ENCODE data around the gene FLAD1. TPM values are rescaled to one million over a fixed set of nuclear protein-coding genes. Genes with fewer than 3 reads are reported as not detected.

The FLAD1 gene
- total RNA-seq, 1 donor from 2014 or later, result 37.9 TPM

DNA sequence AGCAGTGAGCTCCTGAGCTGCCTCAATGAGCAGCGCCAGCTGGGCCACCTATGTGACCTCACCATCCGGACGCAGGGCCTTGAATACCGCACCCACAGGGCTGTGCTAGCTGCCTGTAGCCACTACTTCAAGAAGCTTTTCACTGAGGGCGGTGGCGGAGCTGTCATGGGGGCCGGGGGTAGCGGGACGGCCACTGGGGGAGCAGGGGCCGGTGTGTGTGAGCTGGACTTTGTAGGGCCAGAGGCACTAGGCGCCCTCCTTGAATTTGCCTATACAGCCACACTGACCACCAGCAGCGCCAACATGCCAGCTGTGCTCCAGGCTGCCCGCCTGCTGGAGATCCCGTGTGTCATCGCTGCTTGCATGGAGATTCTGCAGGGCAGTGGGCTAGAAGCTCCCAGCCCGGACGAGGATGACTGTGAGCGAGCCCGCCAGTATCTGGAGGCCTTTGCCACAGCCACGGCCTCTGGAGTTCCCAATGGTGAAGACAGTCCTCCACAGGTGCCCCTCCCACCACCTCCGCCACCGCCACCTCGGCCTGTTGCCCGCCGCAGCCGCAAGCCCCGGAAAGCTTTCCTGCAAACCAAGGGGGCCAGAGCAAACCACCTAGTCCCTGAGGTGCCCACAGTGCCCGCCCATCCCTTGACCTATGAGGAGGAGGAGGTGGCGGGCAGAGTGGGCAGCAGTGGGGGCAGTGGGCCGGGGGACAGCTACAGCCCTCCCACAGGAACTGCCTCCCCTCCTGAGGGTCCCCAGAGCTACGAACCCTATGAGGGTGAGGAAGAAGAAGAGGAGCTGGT lies 31.8 kb downstream of the FLAD1 start:
- no peak for DNase-seq (ENCODE audit: low spot score)

DNA sequence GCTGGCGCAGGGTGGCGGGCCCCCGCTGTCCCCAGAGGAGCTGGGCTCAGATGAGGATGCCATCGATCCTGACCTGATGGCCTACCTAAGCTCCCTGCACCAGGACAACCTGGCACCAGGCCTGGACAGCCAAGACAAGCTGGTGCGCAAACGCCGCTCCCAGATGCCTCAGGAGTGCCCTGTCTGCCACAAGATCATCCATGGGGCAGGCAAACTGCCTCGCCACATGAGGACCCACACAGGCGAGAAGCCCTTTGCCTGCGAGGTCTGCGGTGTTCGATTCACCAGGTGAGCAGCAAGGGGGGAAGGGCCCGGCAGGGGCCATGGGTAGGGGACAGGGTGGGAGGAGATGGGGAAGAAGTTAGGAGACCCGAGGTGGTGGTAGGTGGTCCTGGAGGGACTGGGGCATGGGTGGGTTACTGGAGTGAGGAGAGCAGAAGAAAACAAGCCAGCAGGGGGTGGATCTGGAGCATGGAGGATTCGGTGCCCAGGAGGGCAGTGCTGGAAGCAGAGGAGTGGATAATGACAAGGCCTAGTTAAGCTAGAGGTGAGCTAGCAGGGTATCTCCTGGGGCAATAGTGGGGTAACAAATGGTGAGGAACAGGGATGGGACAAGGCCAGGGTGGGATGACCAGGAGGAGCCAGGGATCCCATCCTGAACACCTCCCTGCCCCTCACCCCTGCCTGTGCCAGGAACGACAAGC lies 32.5 kb downstream of the FLAD1 start:
- no peak for DNase-seq (ENCODE audit: low spot score)

DNA sequence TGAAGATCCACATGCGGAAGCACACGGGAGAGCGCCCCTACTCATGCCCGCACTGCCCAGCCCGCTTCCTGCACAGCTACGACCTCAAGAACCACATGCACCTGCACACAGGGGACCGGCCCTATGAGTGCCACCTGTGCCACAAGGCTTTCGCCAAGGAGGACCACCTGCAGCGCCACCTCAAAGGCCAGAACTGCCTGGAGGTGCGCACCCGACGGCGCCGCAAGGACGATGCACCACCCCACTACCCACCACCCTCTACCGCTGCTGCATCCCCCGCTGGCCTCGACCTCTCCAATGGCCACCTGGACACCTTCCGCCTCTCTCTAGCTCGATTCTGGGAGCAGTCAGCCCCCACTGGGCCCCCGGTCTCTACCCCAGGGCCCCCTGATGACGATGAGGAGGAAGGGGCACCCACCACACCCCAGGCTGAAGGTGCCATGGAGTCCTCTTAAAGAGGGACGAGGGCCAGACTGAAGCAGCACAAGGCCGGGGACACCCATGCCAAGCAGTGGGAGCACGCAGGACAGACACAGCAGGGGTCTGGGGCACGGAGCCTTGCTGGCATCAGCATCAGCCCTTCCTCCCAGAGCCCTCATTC lies 33.2 kb downstream of the FLAD1 start:
- DNase-seq (ENCODE audit: low spot score), result no peak

DNA sequence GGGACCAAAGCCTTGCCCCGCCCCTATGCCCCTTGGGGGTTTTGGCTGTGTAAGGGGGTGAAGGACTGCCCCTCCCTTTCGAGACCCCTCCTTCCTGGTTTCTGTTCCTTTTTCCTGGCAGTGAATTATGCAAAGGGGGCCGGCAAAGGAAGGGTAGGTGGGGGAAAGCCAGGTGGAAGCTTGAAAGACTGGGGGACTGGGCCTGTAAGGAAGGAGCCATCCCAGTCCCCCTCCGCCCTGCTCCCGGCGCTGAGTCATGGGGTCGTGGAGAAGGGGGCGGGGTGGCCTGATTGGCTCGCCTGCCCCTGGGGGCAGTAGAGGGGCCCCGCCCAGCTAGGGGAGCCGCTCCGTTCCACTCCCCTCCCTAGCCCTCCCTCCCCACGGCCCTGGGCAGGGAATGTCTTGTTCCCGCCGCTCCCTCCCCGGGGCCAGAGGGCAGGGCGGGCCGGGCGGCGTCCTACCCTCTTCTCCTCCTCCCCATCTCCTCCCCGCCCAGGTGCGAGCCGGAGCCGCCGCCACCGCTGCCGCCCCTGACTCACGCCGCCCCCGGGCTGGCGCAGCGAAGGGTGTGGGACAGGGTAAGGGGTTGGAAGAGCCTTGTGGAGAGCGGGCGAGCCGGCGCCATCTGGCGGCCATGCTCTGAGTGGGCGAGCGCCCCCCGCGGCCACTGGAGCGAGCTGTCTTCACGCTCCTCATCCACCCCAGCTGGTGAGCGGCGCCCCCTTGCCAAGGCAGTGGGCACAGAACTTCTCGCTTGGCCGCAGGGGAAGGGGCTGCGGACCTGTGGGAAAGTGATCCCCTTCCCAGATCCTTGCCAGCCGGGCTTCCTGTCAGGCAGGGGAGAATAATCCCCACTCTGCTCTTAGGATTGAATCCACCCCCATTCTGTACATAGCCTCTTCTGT lies 34.1 kb downstream of the FLAD1 start:
- peak; percentile 89 for DNase-seq (ENCODE audit: low spot score)

DNA sequence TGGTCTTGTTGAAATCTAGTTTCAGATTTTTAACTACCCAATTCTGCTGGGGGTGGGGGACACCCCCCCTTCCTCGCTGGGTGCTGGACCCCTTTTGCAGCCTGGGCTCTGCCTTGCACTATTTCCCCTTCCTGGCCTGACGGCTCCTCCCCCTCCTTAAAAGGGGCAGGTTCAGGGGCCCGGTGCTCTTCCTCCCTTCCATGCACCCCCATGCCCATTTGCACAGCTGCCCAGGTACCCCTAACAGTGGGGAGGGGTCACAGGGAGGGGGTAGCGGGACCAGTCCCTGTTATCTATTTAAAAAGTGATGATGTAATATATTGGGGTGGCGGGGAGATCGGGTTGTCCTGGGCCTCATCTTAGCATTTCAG lies 34.8 kb downstream of the FLAD1 start:
- no peak for DNase-seq (ENCODE audit: low spot score)

DNA sequence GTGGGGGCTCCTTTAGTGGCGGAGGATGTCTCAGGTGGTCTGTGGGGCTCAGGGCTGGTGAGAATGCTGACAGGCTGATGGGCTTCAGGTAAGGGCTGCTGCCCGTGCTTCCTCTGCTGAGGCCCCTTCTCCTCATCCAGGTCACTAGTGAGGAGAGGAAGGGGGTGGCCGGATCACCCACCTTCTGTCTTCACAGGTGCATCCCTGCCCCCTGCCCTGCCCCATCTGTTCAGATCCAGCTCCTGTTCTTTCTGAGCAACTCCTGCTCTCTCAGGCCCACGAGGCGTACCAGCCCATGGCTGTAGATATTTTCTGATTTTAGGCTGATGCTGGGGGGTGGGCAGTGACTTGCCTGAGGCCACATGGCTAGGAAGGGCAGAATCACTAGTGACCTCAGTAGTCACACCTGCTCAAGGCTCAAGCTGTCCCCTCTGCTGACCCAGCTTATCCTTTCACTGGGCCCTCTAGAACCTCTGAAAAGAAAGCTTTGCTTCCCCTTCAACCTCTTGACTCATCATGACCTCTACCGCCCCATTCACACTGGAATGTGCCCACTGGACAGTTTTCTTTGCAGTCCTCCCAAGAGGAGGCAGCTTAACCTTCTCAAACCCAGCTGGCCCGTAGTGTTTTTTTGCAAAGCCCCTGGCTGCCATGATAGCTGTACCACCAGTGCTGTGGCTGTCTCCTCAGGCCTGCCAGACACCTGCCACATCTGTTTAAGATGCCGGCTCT lies 35.6 kb downstream of the FLAD1 start:
- no peak for DNase-seq (ENCODE audit: low spot score)

GRCh38 chr1:155019377-155020245 lies 36.5 kb downstream of the FLAD1 start:
- no peak for DNase-seq (ENCODE audit: low spot score)

DNA sequence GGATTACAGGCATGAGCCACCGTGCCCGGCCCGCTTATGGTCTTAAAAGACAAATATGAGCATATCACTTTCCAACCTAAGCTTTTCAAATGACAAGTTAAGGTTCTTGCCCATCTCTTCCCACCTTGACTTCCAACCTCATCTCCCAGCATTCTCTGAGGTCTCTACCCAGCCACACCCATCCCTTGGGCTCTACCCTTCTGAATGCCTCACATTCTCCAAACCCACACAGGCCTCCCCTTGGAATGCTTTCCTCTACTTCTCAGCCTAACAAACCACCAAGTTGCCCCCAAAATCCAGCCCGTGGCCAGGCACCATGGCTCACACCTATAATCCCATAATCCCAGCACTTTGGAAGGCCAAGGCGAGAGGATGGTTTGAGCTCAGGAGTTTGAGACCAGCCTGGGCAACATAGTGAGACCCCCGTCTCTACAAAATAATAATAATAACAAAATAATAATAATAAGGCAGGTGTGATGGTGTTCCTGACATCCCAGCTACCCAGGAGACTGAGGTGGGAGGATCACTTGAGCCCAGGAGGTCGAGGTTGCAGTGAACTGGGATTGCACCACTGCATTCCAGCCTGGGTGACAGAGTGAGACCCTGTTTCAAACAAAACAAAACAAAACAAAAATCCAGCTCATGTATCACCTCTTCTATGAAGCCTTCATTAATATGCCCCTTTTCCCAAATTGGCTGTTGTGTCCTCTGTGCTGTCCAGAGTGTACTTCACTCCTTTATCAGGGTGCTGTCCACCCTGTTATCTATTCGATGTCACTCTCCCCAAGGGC lies 39.2 kb downstream of the FLAD1 start:
- DNase-seq (ENCODE audit: low spot score), result no peak

GRCh38 chr1:155022927-155023236 lies 39.7 kb downstream of the FLAD1 start:
- DNase-seq (ENCODE audit: low spot score), result peak; percentile 51

DNA sequence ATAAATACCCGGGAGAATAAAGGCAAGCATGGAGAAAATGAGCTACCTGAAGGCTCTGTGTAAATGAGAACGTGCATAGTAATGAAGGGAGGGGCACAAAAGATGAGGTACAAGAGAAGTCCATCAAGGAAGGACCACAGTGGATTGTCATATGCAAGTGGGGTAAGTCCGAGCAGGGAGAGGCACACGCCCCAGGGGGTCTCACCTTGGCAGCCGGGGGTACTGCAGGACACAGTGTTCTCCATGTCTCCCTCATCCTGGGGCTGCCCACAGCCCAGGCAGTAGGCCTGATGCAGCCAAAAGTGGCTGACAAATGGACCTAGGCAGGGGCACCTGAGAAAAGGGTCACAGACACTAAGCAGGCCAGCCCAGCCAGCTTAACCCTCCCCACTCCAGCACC lies 40.5 kb downstream of the FLAD1 start:
- DNase-seq (ENCODE audit: low spot score), result no peak

DNA sequence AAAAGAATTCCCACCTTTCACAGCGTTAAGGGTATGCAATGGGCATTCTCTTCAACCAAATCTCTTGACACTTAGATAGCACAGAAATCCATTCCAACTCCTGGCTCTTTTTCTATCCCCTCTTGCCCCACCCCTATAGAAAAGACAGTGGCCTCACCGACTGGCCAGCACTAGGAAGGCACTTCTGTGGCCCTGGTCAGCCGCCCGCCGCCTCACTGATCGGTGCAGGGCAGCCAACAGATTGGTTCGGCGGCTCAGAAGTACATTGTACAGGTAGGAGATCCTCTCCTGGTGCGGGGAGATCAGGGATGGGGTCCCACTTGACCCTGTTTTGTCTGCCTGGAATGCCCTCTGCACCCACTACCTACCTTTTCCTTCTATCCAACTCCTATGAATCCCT lies 41.2 kb downstream of the FLAD1 start:
- no peak for DNase-seq (ENCODE audit: low spot score)

DNA sequence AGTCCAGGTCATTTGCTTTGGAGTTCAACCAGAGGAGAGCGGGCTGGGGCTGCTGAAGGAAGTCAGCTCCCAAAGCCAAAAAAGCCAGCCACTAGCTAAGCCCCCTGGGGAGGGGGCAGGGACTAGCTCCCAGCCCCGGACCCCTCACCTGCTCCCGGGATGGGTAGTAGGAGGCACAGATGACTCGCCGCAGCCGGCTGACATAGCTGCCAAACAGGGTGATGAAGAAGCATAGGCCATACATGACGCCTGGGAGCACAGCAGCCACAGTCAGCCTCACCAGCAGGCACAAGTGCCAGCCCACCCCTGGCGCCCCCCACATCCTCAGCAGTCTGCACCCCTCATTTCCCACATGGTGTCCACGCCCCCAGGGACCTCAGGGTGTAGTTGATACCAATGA lies 43.0 kb downstream of the FLAD1 start:
- no peak for DNase-seq (ENCODE audit: low spot score)

- DNase-seq (ENCODE audit: low spot score), result no peak
These were observed 43.4 kb downstream of the FLAD1 start for GRCh38 chr1:155026588-155026987.

- DNase-seq (ENCODE audit: low spot score), result no peak
These were observed 46.5 kb downstream of the FLAD1 start for GRCh38 chr1:155029513-155030242.

- no peak for DNase-seq (ENCODE audit: low spot score)
These were observed 47.2 kb downstream of the FLAD1 start for GRCh38 chr1:155030243-155030795.

DNA sequence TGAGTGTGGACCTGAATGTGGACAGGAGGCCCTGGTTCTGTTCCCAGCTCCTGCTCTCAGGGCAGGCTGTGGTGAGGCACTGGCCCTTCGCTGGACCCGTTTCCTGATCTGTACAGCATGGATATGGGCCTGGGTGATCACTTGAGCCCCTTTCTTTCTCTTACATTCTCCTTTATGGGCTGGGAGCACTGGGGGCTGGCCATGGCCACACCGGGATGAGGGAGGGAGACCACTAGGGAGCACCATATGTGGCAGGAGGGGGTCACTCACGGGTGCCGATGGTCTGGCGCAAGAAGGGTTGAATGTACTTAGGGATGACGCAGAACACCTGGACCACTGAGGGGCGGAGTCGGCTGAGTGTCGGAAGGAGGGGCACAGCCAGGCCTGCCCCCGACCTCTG lies 47.8 kb downstream of the FLAD1 start:
- DNase-seq (ENCODE audit: low spot score), result no peak

GRCh38 chr1:155032886-155033285 lies 49.7 kb downstream of the FLAD1 start:
- DNase-seq (ENCODE audit: low spot score), result no peak

GRCh38 chr1:155033524-155033923 lies 50.4 kb downstream of the FLAD1 start, which contains the start of the genes DCST1 and DCST2:
Gene DCST1 (plus strand): TSS chr1:155033824. CDS start chr1:155034037, 213 bp downstream.
Gene DCST2 (minus strand): TSS chr1:155033781. CDS start chr1:155033701, 80 bp downstream.
- no peak for DNase-seq (ENCODE audit: low spot score)
